WTC11 (cell line): ENCODE data around the gene FGD5. TPM values are rescaled to one million over a fixed set of nuclear protein-coding genes. Genes with fewer than 3 reads are reported as not detected.

Source experiments
- ATAC-seq: fragments of 200-7000 bp; cut with Tn5 transposase; 2 replicates; pipeline ENCODE4 v1.10.0; 2021; ENCODE audit warnings: mild to moderate bottlenecking, moderate library complexity
- CTCF ChIA-PET: fragments of 300-600 bp; sonication (Branson Sonifier 250); formaldehyde crosslinking; loops from one replicate; lab custom pipeline; 2021; ENCODE audit warnings: antibody characterized with exemption; lab: Charles Lee
- POLR2A ChIA-PET: fragments of 350-600 bp; sonication (Branson Sonifier 250); formaldehyde crosslinking; loops from one replicate; lab custom pipeline; 2021; ENCODE audit warnings: antibody characterized with exemption; lab: Charles Lee
- DNase-seq: peaks from one replicate; pipeline ENCODE4 v3.0.0; 2021; ENCODE audit warnings: low spot score
- H3K27ac Mint-ChIP-seq: 2 replicates; pipeline ENCODE4 v1.8.0; 2021; ENCODE audit warnings: mixed read lengths
- H3K27me3 Mint-ChIP-seq: 2 replicates; pipeline ENCODE4 v1.8.0; 2021; ENCODE audit warnings: low read depth, mild to moderate bottlenecking, moderate library complexity, mixed read lengths
- H3K36me3 Mint-ChIP-seq: 2 replicates; pipeline ENCODE4 v1.8.0; 2021; ENCODE audit warnings: mixed read lengths
- H3K4me1 Mint-ChIP-seq: 2 replicates; pipeline ENCODE4 v1.8.0; 2022; ENCODE audit warnings: mixed read lengths
- H3K4me3 Mint-ChIP-seq: 2 replicates; pipeline ENCODE4 v1.8.0; 2021; ENCODE audit warnings: mild to moderate bottlenecking, moderate library complexity, mixed read lengths
- H3K9me3 Mint-ChIP-seq: 2 replicates; pipeline ENCODE4 v1.8.0; 2021; ENCODE audit warnings: mixed read lengths
- CREM ChIP-seq: sonication (generic); formaldehyde crosslinking; IDR thresholded peaks from 2 replicates; pipeline ENCODE4 v1.8.1; 2022; ENCODE audit warnings: mild to moderate bottlenecking, missing genetic modification reagents, moderate library complexity
- E2F5 ChIP-seq: sonication (generic); formaldehyde crosslinking; IDR thresholded peaks from 2 replicates; pipeline ENCODE4 v1.8.1; 2022; ENCODE audit warnings: mild to moderate bottlenecking, moderate library complexity, missing genetic modification reagents
- FOXK1 ChIP-seq: sonication (generic); formaldehyde crosslinking; IDR thresholded peaks from 2 replicates; pipeline ENCODE4 v1.8.0; 2022; ENCODE audit warnings: mild to moderate bottlenecking, moderate library complexity, missing genetic modification reagents
- FOXP1 ChIP-seq: sonication (generic); formaldehyde crosslinking; IDR thresholded peaks from 2 replicates; pipeline ENCODE4 v1.8.0; 2022; ENCODE audit warnings: missing genetic modification reagents, mild to moderate bottlenecking, moderate library complexity, borderline replicate concordance
- GABPB1 ChIP-seq: sonication (generic); formaldehyde crosslinking; IDR thresholded peaks from 2 replicates; pipeline ENCODE4 v1.8.1; 2023; ENCODE audit warnings: mild to moderate bottlenecking, missing genetic modification reagents
- GTF2I ChIP-seq: fragments of 250-450 bp; sonication (Bioruptor Pico); conservative IDR thresholded peaks from 2 replicates; pipeline ENCODE4 v1.4.0; 2021; ENCODE audit warnings: mild to moderate bottlenecking
- HMGXB4 ChIP-seq: sonication (generic); formaldehyde crosslinking; IDR thresholded peaks from 2 replicates; pipeline ENCODE4 v1.8.1; 2023; ENCODE audit warnings: mild to moderate bottlenecking, moderate library complexity, missing genetic modification reagents
- KAT7 ChIP-seq: sonication (generic); formaldehyde crosslinking; IDR thresholded peaks from 2 replicates; pipeline ENCODE4 v1.8.1; 2023; ENCODE audit warnings: missing genetic modification reagents, mild to moderate bottlenecking, borderline replicate concordance
- MLX ChIP-seq: sonication (generic); formaldehyde crosslinking; IDR thresholded peaks from 2 replicates; pipeline ENCODE4 v1.8.1; 2023; ENCODE audit warnings: mild to moderate bottlenecking, missing genetic modification reagents, moderate library complexity
- NFE2L1 ChIP-seq: sonication (generic); formaldehyde crosslinking; IDR thresholded peaks from 2 replicates; pipeline ENCODE4 v1.8.1; 2023; ENCODE audit warnings: missing genetic modification reagents
- NR1H2 ChIP-seq: sonication (generic); formaldehyde crosslinking; IDR thresholded peaks from 2 replicates; pipeline ENCODE4 v1.9.0; 2021; ENCODE audit warnings: mild to moderate bottlenecking, moderate library complexity, missing genetic modification reagents
- SMAD4 ChIP-seq: sonication (generic); formaldehyde crosslinking; IDR thresholded peaks from 2 replicates; pipeline ENCODE4 v1.8.0; 2022; ENCODE audit warnings: mild to moderate bottlenecking, missing genetic modification reagents
- USF2 ChIP-seq: sonication (generic); formaldehyde crosslinking; IDR thresholded peaks from 2 replicates; pipeline ENCODE4 v1.8.1; 2023; ENCODE audit warnings: mild to moderate bottlenecking, missing genetic modification reagents, moderate library complexity
- ZNF396 ChIP-seq: fragments of 250-450 bp; sonication (Bioruptor Pico); IDR thresholded peaks from 2 replicates; pipeline ENCODE4 v1.8.0; 2021; ENCODE audit warnings: mild to moderate bottlenecking, moderate library complexity, borderline replicate concordance
- ZNF416 ChIP-seq: fragments of 250-450 bp; sonication (Bioruptor Pico); IDR thresholded peaks from 2 replicates; pipeline ENCODE4 v1.9.0; 2021; ENCODE audit warnings: mild to moderate bottlenecking, inconsistent platforms
- total RNA-seq: library from RNA; stranded (reverse); gene quantifications from 3 replicates; pipeline ENCODE4 v1.2.3, GENCODE V29; 2021
- TF ChIP-seq, protein P1 (sequence below): sonication (generic); formaldehyde crosslinking; IDR thresholded peaks from 2 replicates; pipeline ENCODE4 v1.8.1; 2022; ENCODE audit warnings: mild to moderate bottlenecking, missing genetic modification reagents, moderate library complexity, borderline replicate concordance
- TF ChIP-seq, protein P2 (sequence below): fragments of 250-450 bp; sonication (Bioruptor Pico); IDR thresholded peaks from 2 replicates; pipeline ENCODE4 v1.9.0; 2021; ENCODE audit warnings: mild to moderate bottlenecking, borderline replicate concordance

Gene FGD5
- total RNA-seq, 1 experiment from 2014 or later = 18.3 TPM

DNA sequence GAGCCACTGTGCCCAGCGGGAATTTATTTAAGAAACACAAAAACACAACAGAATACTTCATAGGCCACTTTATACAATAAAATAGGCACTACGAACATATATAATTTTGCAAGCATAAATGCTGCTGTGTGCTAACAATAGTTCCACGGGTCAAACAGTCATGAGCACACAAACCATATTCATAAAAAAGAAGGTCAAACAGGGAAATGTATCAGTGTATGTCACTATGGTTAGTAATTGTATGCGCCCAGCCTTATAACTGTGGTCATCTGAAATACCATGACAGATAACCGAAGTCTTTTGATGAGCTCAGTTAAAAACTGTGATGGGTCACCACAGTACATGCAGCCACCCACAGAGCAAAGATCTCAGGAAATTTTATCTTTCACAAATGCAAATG is 90.5 kb downstream of the FGD5 start:
- H3K4me3 Mint-ChIP-seq = no peak overlapping the region
- POLR2A ChIA-PET = no interaction called here
- TF ChIP-seq GABPB1 (no peak), ZNF396 (CRISPR knock-in tag) (no peak), FOXP1 (CRISPR knock-in tag) (no peak), GTF2I (CRISPR knock-in tag) (no peak), SMAD4 (no peak), MLX (CRISPR knock-in tag) (no peak), CREM (CRISPR knock-in tag) (no peak), ZNF416 (no peak), HMGXB4 (CRISPR knock-in tag) (no peak), KAT7 (CRISPR knock-in tag) (no peak), NR1H2 (CRISPR knock-in tag) (no peak)
- TF ChIP-seq, protein P1, sequence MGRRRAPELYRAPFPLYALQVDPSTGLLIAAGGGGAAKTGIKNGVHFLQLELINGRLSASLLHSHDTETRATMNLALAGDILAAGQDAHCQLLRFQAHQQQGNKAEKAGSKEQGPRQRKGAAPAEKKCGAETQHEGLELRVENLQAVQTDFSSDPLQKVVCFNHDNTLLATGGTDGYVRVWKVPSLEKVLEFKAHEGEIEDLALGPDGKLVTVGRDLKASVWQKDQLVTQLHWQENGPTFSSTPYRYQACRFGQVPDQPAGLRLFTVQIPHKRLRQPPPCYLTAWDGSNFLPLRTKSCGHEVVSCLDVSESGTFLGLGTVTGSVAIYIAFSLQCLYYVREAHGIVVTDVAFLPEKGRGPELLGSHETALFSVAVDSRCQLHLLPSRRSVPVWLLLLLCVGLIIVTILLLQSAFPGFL (CRISPR knock-in tag) = no peak
- H3K4me1 Mint-ChIP-seq = peaks cover 6% of the 10 kb centered on the region
- CTCF ChIA-PET = no interaction called here
- peaks cover 18% of the 10 kb centered on the region for H3K36me3 Mint-ChIP-seq
- no peaks in the 10 kb centered on the region for H3K27me3 Mint-ChIP-seq
- H3K27ac Mint-ChIP-seq = no peak overlapping the region
- DNase-seq (no peak), ATAC-seq (no peak)
- H3K9me3 Mint-ChIP-seq = peaks cover 14% of the 10 kb centered on the region

DNA sequence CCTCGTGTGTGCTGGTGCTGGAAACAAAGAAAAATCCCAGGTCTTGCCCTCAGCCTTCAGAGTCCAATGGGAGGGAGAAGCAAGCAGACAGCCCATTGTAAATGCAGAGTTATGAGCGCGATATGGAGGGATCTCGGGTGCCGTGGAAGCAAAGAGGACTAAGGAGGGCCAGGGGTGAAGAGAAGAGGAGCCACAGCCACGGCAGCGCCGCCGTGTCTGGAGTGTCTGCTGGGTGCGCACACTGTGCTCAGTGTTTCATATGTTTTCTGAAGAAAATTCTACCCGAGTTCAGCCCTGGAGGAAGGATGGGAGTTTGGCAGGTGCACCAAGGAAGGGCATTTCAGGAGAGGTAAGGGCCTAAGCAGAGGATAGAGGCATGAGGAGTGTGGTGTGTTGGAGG is 92.9 kb downstream of the FGD5 start:
- H3K27me3 Mint-ChIP-seq = no peaks in the 10 kb centered on the region
- H3K9me3 Mint-ChIP-seq = no peaks in the 10 kb centered on the region
- TF ChIP-seq NFE2L1 (CRISPR knock-in tag) (no peak), E2F5 (no peak), FOXK1 (CRISPR knock-in tag) (no peak), USF2 (no peak)
- TF ChIP-seq, protein P2, sequence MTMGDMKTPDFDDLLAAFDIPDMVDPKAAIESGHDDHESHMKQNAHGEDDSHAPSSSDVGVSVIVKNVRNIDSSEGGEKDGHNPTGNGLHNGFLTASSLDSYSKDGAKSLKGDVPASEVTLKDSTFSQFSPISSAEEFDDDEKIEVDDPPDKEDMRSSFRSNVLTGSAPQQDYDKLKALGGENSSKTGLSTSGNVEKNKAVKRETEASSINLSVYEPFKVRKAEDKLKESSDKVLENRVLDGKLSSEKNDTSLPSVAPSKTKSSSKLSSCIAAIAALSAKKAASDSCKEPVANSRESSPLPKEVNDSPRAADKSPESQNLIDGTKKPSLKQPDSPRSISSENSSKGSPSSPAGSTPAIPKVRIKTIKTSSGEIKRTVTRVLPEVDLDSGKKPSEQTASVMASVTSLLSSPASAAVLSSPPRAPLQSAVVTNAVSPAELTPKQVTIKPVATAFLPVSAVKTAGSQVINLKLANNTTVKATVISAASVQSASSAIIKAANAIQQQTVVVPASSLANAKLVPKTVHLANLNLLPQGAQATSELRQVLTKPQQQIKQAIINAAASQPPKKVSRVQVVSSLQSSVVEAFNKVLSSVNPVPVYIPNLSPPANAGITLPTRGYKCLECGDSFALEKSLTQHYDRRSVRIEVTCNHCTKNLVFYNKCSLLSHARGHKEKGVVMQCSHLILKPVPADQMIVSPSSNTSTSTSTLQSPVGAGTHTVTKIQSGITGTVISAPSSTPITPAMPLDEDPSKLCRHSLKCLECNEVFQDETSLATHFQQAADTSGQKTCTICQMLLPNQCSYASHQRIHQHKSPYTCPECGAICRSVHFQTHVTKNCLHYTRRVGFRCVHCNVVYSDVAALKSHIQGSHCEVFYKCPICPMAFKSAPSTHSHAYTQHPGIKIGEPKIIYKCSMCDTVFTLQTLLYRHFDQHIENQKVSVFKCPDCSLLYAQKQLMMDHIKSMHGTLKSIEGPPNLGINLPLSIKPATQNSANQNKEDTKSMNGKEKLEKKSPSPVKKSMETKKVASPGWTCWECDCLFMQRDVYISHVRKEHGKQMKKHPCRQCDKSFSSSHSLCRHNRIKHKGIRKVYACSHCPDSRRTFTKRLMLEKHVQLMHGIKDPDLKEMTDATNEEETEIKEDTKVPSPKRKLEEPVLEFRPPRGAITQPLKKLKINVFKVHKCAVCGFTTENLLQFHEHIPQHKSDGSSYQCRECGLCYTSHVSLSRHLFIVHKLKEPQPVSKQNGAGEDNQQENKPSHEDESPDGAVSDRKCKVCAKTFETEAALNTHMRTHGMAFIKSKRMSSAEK (CRISPR knock-in tag) = no peak
- ATAC-seq = no peak
- DNase-seq = no peak
- CTCF ChIA-PET = interaction anchor here (1.3 to 4.8 kb wide), 2 partner anchors 120 to 131 kb away, joined by 3 to 52 read pairs; no protein-coding TSS in a partner anchor
- POLR2A ChIA-PET = no interaction called here
- H3K27ac Mint-ChIP-seq = no peak overlapping the region; the same call in 1 of the 2 replicates
- 0 out of 2 replicates have a peak, but pooled peaks cover 2% of the 10 kb centered on the region for H3K36me3 Mint-ChIP-seq
- no peak overlapping the region for H3K4me3 Mint-ChIP-seq
- H3K4me1 Mint-ChIP-seq = peaks cover 6% of the 10 kb centered on the region
